AML-193 (cell line): ENCODE results near the gene MEX3D.
"Not testable (repeated sequence)": the region's sequence is repeated elsewhere in the genome, so short reads cannot be mapped to it uniquely, and the experiment has no call there.

Experiments
- DNase-seq, 2 experiments: peaks; one replicate each; lab custom pipeline; 2025; lab: John Stamatoyannopoulos, UW

The MEX3D gene

DNA sequence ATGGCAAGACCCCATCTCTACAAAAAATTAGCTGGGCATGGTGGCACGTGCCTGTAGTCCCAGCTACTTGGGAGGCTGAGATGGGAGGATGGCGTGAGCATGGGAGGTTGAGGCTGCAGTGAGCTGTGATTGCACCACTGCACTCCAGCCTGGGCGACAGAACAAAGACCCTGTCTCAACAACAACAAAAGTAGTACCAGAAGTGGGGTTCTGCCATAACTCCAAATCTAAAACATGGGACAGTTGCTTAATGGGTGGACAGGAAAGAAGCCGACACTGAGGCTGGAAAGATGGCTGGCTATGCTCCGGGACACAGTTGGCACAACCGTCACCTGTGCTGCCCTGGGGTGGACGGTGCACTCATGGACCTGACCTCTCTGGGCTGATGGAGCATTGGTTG is 32.4 kb downstream of the MEX3D start:
- DNase-seq, result not testable (repeated sequence)

- DNase-seq, result no peak
Measured at GRCh38 chr19:1534972-1535371, 33.2 kb downstream of the MEX3D start.

GRCh38 chr19:1533510-1534150 is 34.5 kb downstream of the MEX3D start:
- no peak for DNase-seq

GRCh38 chr19:1532003-1532402 is 36.1 kb downstream of the MEX3D start:
- DNase-seq, result no peak

DNA sequence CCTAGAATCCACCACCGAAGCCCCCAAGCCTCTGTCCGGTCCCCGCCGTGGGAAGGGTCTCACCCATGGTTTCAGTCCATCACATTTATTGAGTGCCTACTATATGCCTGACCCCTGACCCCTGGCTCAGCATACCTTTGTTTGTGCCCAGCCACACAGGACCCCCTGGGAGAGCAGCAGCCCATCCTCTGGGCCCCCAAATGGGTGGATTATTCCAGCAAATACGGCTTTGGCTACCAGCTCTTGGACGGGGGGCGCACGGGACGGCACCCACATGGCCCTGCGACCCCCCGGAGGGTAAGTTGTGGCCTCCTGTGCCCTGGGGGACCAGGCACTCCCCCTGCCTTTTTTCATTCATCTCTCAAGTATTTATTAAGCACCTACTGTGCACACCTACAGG is 36.5 kb downstream of the MEX3D start:
- no peak for DNase-seq

DNA sequence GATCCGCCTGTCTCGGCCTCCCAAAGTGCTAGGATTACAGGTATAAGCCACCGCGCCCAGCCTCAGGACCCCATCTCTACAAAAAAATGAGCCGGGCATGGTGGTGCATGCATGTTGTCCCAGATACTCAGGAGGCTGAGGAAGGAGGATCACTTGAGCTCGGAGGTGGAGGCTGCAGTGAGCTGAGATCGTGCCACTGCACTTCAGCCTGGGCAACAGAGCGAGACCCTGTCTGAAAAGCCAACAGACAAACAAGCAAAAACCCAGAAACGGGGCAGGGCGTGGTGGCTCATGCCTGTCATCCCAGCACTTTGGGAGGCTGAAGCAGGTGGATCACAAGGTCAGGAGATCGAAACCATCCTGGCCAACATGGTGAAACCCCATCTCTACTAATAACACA is 37.3 kb downstream of the MEX3D start:
- DNase-seq, result not testable (repeated sequence)

DNA sequence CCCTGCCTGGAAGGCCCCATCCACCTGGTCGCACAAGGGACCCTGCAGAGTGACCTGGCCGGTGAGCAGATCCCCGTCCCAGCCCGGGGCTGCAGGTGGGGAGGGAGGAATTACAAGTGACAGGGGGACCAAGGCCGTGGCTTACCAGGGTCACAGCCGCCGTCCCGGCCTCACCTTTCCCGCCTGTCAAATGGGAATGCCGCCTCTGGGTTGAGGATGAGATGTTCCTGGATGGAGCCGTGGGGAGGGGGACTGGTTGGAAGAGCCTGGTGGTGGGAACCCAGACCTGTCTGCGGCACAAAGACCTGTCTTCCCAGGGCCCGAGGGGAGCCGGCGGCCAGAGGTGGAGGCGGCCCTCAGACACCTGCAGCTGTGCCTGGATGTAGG is 38.7 kb downstream of the MEX3D start:
- no peak for DNase-seq

DNA sequence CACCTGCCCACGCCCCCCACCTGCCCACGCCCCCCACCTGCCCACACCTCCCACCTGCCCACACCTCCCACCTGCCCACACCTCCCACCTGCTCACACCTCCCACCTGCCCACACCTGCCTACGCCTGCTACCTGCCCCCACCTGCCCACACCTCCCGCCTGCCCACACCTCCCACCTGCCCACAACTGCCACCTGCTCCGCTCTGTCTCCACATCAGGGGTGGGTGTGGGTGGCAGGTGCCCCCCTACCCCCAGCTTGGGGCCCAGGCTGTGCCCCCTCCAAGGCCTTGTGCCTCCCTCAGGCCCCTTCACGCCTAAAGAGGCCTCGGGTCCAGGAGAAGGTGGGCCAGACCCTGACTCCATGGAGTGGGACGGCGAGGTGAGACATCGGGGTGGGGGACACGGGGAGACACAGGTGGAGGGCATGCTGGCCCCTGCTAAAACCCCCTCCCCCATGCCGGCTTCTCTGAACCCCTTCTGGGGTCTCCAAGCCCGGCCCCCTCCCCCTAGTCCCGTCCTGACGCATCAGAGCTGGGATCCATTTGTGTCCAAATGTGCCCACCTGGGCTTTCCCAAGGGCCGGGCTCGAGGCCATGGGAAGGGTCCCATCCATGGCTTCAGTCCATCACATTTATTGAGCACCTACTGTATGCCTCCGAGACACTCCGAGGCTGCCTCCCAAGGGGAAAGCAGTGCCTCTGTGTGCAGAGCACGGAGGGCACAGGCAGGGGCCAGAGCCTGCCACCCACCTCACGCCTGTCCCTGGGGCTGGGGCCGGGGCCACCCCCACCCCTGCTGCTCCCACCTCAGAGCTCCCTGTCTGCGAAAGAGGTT is 39.3 kb downstream of the MEX3D start:
- no peak for DNase-seq

DNA sequence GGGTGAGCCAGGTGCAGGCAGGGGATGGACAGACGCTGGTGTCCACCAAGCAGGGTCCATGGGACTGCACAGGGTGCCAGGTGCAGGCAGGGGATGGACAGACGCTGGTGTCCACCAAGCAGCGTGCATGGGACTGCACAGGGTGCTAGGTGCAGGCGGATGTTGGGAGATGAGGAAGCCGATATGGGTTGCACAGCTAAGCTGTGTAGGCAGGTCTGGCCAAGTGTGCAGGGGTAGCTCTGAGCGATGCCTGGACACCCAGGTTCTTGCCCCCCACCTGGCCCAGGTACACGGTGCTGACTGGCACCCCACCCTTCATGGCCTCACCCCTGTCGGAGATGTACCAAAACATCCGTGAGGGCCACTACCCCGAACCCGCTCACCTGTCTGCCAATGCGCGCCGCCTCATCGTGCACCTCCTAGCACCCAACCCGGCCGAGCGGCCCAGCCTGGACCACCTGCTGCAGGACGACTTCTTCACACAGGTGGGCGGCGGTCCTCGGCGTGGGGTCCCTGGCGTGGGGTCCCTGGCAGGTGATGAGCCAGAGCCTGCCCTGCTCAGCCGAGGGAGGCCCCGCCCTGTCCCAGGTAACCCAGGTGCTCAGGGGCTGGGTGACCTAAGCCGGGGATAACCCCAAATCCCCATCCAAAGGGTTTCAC is 40.3 kb downstream of the MEX3D start:
- no peak for DNase-seq

DNA sequence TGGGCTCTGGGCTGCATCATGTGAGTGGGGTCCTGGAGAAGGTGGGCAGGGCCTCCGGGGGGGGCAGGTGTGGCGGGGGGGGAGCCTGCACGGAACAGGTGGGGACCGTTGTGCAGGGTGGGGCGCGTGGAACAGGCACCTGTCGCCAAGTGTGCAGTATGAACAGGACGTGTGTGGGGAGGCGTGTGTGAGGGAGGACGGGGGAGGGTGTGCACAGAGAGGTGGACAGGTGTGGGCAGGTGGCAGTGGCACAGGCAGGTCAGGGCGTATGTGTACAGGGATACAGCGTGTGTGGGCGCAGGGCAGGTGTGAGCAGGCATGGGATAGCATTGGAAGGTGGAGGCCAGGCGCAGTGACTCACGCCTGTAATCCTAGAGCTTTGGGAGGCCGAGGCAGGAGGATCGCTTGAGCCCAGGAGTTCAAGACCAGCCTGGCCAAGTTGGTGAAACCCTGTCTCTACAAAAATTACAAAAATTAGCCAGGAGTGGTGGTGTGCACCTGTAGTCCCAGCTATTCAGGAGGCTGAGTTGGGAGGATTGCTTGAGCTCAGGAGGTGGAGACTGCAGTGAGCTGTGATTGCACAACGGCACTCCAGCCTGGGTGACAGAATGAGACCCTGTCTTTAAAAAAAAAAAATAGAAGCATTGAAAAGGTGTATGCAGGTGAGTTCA is 41.0 kb downstream of the MEX3D start:
- no peak for DNase-seq

DNA sequence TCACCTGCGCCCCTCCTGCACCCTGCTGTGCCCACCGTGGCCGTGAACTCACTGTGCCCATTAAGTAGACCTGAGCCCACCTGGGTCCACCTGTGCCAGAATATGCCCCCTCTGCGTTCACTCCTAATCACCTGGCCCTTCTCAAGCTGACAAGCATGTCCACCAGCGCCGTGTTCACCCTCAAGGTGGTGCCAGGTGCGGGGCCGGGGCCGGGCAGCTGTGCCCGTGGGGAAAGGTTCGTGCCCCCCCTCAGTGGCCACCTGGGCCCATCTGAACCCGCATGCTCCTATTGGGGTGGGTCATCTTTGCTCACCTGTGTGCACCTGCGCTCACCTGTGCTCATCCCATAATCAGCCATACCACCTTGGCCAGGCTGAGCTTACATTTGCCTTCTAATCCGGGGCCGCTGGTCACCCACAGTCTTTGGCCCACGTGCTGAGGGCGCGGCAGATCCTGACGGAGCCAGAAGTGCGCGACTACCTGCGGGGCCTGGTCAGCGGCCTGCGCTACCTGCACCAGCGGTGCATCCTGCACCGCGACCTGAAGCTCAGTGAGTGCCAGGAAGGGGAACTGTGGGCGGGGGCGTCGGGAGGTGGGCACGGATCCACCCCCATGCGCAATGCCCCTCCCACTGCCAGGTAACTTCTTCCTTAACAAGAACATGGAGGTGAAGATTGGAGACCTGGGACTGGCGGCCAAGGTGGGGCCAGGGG is 41.9 kb downstream of the MEX3D start:
- DNase-seq, result no peak

- no peak for DNase-seq
Measured at GRCh38 chr19:1525343-1525742, 42.8 kb downstream of the MEX3D start.

GRCh38 chr19:1524972-1525325 is 43.2 kb downstream of the MEX3D start:
- no peak for DNase-seq

- DNase-seq, result no peak
Measured at GRCh38 chr19:1524287-1524971, 43.7 kb downstream of the MEX3D start.

DNA sequence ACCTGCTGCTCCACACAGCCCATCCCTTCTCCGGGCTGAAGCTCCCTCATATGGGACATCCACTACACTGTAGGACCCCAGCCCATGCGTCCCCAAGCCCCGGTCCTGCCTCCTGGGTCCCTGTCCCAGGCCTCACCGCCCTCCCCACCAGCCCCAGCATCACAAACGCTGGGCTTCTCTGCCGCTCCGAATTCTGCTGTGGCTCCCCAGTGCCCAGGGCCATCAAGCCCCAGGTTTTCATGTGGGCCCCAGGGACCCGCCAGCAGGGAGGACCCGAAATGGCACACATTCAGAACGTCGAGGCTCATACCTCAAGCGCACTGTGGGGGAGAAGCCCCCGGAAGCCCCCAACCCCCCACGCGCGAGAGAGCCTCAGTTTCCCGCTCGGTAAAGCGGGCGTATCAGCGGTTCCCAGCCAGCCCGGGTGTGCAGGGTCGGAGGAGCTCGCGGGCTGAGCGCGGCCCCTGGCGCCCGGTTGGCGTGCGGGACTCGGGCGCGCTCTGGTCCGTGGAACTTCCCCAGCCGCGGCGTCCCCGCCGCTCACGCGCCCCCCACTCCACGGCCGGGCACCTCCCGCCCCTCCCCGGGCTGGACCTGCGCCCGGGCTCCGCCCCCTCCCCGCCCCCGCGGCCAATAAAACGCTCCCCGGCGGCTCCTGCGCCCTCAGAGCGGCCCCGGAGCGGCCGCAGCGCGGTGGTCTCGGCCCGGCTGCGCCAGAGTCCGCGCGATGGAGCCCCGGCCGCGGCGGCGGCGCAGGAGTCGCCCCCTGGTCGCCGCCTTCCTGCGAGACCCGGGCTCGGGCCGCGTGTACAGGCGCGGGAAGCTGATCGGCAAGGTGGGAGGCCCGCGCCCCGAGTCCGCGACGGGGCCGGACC is 44.5 kb downstream of the MEX3D start, which contains the start of gene PLK5:
TSS of gene PLK5 (plus strand) at position 666 of the 875 bp plus-strand sequence. CDS start 2,920 bp downstream, outside the sequence.
- DNase-seq, result no peak

- no peak for DNase-seq
Measured at GRCh38 chr19:1522838-1523237, 45.3 kb downstream of the MEX3D start.

- no peak for DNase-seq
Measured at GRCh38 chr19:1522061-1522460, 46.1 kb downstream of the MEX3D start.

DNA sequence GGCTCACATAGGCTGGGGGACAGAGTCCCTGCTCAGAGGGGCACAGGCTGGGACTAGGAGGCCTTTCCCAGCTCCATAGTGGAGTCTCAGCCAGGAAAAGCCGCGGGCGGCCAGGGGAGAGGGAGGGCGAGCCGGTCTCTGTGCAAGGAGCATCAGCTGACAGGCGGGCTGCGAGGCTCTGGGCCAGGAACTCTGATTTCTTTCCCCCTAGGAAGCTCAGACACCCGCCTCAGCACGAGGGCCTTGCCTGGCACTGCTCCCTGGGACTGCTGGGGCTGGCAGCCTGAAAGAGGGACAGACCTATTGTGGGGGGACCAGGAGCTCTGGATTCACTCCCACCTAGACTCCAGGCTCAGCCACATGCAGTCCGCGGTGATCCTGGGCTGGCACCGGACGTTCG is 46.5 kb downstream of the MEX3D start:
- DNase-seq, result no peak

DNA sequence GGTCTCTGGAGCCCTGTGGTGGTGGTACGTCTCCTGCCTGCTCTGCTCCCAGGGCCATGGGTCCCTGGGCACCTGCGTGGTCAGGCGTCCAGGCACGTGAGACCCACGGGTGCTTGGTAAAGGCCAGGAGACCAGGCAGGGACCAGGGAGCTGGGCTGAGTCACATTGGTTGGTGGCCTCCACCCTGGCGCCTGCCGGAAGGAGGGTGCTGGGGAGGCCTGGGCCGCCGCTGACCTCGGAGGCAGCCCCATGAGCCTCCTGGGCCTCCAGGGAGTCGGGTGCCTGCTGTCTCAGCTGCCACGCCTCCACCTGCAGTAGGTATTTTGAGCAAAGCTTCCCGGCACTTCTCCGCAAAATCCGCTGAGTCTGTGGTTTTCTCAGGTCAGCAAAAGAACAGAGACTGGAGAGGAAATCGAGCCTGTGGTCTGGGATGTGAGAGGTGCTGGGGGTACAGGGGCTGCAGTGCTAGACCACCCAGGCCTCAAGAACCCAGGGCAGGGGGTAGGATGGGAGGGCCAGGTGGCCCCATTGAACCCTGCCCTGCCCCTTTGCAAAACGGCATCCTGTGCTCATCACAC is 47.8 kb downstream of the MEX3D start:
- no peak for DNase-seq

- DNase-seq, result not testable (repeated sequence)
Measured at GRCh38 chr19:1519802-1520201, 48.3 kb downstream of the MEX3D start.
